HG03432 (cell line): ENCODE measurements around the gene WRAP53.

Source experiments
- ATAC-seq: cut with Tn5 transposase; IDR thresholded peaks from one replicate; pipeline ENCODE4 v1.9.1; 2021; ENCODE audit warnings: mild to moderate bottlenecking, moderate library complexity; ENCODE audit not compliant: unreplicated experiment

The WRAP53 gene

DNA sequence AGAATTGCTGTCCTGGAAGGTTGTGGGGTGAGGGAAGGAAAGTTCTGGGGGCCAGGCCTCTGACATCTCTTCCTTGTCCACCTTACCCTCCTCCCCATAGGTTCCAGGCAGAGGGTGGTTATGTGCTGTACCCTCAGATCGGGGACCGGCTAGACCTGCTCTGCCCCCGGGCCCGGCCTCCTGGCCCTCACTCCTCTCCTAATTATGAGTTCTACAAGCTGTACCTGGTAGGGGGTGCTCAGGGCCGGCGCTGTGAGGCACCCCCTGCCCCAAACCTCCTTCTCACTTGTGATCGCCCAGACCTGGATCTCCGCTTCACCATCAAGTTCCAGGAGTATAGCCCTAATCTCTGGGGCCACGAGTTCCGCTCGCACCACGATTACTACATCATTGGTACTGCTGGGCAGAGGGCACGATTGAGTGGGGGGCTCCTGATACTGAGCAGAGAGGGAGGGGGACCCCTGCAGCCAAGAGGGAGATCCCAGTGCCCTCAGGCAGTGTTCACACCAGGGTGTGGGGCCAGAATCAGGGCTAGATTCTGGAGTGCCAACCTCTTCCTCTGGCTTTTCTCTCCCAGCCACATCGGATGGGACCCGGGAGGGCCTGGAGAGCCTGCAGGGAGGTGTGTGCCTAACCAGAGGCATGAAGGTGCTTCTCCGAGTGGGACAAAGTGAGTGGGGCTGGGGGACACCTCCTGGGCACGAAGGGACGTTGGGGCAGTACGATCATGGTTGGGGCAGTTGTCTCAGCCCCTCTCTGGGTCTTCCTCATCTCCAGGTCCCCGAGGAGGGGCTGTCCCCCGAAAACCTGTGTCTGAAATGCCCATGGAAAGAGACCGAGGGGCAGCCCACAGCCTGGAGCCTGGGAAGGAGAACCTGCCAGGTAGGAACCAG is 19.8 kb downstream of the WRAP53 start:
- ATAC-seq = no peak

DNA sequence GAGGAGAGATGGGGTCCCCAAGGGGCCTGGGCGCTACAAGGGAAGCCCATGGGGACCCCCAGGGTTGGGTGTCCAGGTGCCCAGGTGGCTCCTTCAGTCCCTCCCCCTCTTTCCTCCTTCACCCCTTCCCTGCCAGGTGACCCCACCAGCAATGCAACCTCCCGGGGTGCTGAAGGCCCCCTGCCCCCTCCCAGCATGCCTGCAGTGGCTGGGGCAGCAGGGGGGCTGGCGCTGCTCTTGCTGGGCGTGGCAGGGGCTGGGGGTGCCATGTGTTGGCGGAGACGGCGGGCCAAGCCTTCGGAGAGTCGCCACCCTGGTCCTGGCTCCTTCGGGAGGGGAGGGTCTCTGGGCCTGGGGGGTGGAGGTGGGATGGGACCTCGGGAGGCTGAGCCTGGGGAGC is 20.8 kb downstream of the WRAP53 start:
- no peak for ATAC-seq

DNA sequence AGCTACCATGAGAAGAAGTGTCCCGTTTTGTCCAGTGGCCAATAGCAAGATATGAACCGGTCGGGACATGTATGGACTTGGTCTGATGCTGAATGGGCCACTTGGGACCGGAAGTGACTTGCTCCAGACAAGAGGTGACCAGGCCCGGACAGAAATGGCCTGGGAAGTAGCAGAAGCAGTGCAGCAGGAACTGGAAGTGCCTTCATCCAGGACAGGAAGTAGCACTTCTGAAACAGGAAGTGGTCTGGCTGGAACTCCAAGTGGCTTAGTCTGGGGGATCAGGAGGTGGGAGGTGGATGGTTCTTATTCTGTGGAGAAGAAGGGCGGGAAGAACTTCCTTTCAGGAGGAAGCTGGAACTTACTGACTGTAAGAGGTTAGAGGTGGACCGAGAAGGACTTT is 22.0 kb downstream of the WRAP53 start:
- ATAC-seq = no peak

DNA sequence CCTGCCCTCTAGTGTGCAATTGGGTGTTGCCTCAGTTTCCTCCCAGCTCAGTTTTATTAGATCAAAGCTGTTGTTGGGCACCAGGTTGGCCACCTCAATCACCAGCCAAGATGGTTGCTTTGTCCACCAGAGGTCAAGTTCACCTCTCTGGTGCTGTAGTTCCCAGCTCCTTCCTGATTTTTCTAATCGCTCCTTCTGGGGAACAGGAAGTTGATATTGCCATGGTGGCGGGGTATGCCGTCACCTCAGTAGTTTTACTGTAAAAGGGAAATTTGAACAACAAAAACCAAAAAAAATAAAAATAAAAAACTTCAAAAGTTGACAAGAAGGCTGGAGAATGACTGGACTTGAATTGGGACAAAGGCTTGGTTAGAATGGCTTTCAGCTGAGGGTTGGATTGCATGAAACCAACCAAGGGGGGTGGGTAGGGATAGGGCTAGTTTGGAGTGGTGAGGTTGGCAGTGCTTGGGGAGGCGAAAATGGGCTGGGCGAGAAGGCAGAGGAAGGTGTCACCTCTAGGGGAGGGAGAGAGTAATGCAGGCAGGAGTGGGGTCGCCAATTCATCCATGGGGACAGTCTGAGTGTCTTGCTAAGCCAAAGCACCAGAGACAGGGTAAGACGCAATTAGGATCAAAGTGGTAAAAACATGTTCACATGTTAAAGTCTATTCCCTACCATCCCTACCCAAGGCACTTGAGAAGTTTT is 22.9 kb downstream of the WRAP53 start:
- no peak for ATAC-seq

DNA sequence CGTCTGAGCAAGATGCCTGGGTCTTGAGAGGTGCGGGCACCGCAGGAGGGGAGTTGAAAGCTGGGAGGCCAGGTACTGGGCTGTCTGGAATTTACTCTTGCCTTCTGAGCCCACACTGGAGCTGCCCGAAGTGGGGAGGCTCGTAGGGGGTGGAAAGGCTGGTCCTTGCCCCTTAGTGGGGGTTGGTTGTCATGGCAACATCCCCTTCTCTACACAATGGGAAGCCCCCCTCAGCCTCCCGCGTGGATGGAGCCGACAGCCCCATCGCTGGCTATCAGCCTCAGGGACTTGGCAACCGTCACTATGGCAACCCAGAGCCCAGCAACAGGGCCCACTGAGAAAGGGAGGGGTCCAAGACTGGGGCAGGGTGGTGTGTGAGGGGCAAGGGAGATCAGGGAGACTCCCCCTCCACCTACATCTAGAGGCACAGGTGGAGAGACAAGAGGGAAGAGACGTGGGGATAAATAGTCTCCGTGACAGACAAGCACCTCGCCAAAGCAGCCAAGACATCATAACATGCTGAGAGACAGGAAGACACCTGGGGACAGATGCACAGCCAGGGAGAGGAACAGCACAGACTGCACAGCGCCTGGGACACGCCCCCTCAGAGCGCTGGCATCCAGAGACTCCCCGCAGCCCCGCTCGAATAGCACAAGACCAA is 24.0 kb downstream of the WRAP53 start:
- ATAC-seq = no peak

DNA sequence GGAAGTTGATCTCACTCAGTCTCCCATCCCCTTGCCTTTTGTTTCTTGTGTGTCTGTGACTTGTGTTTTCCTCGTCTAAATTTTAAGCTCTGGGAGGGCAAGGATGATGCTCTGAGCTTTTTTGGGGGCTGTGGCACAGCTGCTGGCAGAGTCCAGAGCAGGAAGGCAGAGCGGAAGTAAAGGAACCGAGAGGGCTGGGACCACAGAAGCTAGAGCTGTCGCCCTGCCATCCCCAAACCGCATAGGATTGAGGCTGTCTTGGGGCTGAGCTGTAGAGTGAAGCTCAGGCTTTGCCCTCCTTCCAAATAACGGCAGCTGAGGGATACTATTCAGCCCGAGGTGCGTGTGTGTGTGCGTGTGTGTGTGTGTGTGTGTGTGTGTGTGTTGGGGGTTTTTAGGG is 25.5 kb downstream of the WRAP53 start:
- no peak for ATAC-seq

DNA sequence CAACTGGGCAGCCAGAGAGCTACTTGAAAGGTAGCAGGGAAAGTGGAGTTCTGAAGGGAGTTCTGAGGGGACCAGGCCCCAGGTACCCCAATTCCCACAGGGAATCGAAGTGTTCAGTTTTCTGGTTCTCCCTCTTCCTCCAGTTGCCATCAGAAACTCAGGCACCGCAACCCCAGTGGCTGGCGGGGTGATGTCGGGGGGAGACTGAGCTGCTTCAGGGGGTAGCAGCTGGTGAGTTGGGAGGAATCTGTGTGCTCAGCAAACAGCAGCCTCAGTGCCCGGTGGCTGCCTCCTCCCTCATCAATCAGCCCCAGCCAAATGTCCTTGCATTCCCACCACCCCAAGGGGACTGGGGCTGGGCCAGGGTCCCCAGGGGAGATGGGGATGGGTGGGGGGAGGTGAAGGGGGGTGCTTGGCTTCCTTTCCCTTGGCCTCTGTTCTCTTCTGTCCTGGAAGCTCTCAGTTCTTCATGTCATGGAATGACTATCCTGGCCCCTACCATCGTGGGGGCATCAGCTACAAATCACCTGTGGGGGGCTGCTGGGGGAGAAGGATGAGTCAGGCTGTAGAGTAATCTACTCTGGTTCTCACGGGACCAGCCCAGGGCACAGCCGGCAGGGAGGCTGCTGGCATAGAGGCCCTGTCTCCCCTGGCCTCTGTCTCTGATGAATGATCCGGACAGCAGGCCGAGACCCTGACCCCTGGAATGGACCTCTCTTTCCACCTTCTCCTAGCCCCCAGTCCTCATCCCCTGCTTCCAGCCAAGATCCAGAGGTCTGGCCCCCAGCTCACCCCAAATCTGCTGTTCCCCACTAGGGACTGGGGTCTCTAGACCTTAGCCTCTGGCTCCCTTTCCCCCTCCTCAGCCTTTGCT is 26.7 kb downstream of the WRAP53 start:
- ATAC-seq = no peak

DNA sequence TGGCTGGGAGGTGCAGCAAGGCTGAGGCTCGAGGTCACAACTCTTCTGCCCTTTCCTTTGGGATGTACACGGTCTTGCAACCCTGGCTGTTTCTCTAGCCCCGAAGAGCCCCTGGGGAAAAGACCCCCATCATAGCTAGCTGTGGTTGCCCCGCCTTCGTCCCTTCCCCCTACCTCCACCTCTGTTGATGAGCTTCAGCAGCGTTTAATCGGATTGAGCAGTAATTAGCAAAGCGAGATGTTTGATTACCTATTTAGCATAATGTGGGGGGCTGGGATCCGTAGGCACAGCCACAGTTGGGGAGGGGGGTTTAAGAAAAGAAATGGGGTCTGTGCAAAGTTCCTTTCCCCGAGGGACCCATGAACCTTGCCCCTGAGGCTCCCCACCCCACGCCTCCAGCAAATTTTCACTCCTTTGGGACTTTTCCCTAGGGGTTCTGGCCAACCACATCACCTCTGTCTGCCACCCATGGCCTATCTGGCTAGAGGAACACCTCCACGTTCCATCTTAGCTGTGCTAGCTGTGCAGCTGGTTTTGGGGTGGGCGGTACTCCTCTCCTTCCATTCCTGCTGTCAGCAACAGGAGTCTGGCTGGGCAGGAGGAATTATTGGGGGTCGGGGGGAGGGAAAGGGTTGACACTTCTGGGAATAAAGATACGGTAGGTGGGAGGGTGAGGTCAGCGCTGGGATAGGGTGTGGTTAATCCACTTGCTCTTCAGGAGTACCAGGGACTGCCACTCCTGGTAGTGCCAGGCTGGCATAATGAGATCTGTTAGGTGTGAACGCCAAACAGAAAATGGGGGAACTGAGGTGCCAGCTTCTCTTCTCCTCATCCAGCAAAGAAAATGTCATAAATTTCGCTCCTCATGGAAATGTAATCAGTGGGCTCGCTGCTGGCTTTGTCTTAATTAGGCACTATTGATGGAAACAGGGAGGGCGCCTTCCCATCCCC is 27.9 kb downstream of the WRAP53 start:
- ATAC-seq = no peak

DNA sequence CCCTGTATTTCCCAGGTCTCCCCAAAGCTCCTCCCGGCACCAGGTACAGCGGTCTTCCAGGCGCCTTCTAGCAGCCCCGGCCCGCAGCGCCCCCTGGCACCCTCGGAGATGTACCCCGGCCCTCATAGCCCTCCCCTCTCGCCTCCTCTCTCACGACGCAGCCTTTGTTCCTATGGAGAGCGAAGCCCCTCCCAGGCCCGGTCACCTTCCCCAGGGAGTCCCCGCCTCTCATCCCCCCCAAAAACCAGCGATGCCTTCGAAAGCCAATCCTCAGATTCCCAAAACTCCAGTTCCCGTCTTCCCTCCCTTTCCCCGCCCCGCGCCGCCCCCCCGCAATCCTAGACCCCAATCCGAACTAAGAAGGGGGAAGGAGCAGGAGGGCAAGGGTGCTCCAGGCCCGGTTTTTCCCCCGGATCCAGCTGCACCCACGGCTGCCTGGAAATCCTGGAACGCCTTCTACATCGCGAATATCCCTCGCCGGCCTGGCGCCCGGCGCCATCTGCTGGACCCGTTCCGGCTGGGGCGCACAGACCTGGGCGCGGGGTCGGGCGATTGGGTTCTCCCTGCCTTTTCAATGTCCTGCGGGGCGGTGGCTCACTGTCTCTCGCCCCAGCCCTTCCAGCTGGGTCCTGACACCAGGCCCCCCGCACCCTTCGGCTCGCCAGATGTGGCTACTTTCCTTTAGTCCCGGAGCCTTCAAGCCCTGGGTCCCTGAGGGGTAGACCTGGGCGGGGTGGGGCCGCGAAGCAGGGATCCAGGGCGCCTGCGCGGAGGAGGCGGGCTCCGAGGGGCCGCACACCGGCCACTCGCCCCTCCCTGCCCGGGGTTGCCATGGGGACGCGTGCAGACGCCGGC is 28.9 kb downstream of the WRAP53 start, which contains the start of gene DNAH2:
Gene DNAH2, plus strand, starts transcription at position 844 of the 855 bp plus-strand sequence. CDS start 1,991 bp downstream, outside the sequence.
- ATAC-seq = no peak

DNA sequence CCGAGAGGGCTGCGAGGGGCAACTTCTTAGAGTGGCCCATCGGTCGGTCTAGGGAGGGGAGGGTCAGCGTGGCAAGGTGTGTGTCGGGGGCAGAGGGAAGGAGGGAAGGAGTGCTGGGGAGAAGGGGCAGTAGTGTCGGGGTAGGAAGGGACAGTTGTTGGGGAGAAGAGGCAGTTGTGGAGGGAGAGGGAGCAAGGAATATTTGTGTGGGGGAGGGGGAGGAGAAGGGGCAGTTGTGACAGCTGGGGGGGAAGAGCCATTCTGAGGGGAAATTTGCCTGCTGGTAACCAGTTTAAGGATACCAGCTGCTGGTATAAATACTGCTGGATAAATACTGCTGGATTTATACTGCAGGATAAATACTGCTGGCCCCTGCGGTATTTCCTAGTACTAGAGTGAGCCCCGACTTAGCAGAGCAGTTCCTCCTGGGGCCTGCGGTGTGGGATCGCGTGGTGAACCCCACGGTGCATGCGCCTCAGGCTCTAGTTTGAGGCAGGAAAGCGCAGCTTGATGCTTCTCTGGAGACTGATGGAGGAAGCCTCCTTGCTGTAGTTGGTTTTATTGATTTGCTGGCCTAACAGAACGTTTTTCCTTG is 29.6 kb downstream of the WRAP53 start:
- ATAC-seq = no peak

DNA sequence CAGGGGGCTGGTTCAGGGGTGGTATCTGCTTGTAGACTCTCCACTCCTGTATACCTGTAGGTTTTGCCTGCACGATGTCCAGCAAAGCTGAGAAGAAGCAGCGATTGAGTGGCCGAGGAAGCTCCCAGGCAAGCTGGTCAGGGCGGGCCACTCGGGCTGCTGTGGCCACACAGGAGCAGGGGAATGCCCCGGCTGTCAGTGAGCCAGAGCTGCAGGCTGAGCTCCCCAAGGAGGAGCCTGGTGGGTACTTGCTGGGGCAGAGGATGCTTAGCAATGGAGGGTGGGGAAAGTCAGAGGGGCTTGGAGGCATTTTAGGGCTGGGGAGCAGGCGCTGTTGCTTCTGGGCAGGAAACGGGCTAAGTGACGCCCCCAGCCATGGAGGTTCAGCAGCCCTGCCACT is 31.4 kb downstream of the WRAP53 start:
- ATAC-seq = no peak

DNA sequence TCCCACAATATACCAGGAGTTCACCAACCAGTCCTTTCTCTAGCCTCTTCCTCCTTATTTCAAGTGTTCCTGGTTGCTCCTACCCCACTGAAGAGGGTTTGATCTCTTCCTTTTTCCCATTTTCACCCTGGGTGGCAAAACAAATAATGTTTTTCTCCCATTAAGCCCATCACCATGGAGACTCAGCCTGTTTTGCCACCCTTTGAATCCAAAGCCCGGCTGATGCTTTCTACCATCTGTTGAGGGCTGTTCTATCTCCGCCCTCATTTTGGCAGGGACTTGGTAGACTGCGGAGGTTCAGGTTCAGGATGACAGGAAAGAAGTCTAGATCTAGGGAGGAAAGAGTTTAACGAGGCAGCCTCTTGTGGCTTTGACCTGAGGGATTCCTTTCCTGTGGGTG is 31.8 kb downstream of the WRAP53 start:
- no peak for ATAC-seq

DNA sequence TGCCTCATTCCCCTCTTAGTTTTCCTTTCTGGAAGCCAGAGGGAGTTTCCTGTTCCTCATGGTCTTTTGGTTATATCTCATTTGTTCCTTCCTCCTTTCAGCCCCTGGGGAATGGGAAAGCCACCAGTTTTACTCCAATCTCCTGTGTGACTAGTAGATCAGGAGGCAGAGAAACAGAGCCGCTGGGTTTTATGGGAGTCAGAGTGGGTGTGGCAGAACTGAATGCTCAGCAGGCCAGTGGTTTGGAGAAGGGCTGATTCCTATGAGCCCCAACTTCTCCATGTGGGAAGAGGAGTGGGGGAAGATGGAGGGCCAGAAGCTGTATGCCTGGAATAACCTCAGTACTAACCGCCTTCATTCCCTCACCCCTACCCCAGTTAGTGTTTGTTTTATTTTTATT is 33.3 kb downstream of the WRAP53 start:
- no peak for ATAC-seq

DNA sequence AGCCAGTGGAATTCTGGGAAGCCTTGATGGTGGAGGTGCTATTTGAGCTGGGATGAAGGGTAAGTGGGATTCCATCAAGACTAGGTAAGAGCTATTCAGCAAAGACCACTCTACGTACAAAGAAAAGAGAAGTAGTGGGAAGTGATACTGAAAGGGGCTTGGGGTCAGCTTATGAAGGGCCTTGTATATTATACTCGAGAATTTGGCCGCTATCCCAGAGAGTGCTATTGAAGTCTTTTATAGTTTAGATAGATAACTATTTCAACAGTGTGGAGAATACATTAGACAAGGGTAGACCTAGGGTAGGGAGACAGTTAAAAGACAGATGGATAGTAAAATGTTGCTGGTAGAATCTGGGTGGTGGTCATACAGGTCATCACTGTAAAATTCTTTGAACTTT is 39.6 kb downstream of the WRAP53 start:
- ATAC-seq = no peak

DNA sequence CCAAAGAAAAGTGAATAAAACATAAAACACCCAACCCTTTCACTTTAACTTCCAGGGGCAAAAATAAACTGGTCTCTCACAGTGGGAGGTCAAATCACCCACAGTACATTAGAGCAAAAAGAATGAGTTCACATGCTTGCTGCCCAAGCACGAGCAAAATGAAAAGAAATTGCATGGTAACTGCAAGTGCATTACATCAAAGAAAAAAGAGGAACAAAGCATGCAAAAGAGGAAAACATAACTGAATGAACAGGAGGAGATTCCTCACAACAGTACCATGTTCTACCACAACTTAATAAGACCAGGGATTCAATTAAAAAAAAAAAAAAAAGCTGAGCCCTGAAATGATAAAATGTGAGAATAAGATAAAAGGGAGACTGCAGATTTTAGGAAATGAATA is 41.5 kb downstream of the WRAP53 start:
- ATAC-seq = no peak

DNA sequence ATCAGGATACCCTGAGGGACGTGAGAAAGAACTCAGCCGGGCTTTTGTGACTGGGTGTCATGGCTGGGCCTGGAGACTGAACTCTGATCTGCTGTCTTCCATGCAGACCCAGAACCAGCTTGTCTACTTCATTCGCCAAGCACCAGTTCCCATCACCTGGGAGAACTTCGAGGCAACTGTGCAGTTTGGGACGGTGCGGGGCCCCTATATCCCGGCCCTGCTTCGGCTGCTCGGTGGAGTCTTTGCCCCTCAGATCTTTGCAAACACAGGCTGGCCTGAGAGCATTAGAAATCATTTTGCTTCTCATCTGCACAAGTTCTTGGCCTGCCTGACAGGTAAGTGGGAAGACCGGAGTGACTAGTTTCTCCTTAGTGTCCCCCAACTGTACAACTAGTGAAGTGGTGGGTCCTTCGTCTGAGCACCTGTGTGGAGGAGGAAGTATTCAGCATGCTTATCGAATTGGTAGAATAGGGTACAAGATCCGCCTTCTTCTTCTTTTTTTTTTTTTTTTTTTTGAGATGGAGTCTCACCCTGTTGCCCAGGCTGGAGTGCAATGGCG is 44.8 kb downstream of the WRAP53 start:
- ATAC-seq = no peak

DNA sequence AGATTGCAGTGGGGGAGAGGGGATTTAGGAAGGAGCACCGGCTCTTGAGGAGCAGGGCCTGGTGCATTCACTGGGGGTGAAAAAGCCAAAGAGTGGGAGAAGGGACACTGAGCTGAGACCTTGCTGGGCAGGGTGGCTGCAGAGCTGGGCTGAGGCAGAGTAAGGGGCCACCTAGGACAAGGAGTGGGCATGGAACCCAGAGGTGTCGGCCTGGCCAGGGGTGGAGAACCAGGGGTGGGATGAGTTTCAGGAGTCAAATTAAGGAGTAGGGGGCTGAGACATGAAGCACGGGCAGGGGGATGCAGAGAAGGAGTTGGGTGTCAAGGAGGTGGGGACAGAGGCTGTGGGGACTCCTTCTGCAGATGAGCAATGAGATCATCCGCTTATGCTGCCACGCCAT is 49.3 kb downstream of the WRAP53 start:
- ATAC-seq = no peak

DNA sequence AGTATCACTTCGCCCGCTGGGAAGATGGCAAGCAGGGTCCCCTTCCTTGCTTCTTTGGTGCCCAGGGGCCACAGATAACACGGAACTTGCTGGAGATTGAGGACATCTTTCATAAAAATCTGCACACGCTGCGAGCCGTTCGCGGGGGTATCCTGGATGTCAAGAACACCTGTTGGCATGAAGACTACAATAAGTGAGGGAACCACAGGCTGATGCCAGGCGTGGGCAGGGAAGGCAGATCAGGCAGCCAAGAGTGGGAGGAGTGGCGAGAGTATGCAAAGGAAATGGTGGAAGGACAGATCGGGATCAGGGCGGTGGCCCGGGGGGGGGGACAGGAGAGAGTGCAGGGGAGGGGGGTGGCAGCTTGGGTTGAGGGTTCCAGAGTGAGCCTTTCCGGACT is 51.5 kb downstream of the WRAP53 start:
- ATAC-seq = no peak
